Measurements from ENCODE around the gene CETP. TPM values are rescaled to one million over a fixed set of nuclear protein-coding genes. Genes with fewer than 3 reads are reported as not detected.
"Not testable (repeated sequence)": the region's sequence is repeated elsewhere in the genome, so short reads cannot be mapped to it uniquely, and the experiment has no call there.

The CETP gene
- total and polyA plus RNA-seq, 9 donors: 0.13 to 1.3 (median 0.20) TPM; not detected in 4

DNA sequence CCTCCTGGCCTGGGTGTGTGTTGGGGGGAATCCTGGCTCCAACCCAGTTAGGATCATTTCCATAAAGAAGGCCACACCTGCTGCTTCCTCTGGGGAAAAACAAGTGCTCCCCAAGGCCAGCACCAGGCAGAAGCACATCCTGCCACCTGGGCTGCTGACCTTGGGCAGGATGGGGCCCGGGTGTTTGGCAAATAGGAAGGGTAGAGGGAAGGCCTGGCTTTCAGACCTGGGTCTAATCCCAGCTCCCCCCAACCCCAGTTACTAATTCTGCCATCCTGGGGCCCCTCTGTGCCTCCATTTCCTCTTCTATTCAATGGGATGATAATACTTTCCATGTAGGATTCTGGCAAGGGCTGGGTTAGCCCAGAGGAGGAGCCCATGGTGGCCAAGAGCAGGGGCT lies 24.6 kb downstream of the CETP start:
- no peak for DNase-seq
- Histone ChIP-seq H3K36me3 (no peaks in the 10 kb centered on the region), H3K27me3 (no peaks in the 10 kb centered on the region), H3K4me3 (no peak overlapping the region), H3K27ac (no peak overlapping the region), H3K4me1 (ENCODE audit: insufficient read depth) (peaks cover 16% of the 10 kb centered on the region), H3K9me3 (no peaks in the 10 kb centered on the region)
- intact Hi-C loops (cut with DNase I): loop anchor here in 1 of 4 donors (5.0 kb wide), 1 partner anchor 379 kb away; the partner anchor contains the start of gene MT2A
- WGBS, 3 donors: 30 to 85% (median 73%) methylated on average over 1 of the region's 1 CpG
- TF ChIP-seq, protein P1, sequence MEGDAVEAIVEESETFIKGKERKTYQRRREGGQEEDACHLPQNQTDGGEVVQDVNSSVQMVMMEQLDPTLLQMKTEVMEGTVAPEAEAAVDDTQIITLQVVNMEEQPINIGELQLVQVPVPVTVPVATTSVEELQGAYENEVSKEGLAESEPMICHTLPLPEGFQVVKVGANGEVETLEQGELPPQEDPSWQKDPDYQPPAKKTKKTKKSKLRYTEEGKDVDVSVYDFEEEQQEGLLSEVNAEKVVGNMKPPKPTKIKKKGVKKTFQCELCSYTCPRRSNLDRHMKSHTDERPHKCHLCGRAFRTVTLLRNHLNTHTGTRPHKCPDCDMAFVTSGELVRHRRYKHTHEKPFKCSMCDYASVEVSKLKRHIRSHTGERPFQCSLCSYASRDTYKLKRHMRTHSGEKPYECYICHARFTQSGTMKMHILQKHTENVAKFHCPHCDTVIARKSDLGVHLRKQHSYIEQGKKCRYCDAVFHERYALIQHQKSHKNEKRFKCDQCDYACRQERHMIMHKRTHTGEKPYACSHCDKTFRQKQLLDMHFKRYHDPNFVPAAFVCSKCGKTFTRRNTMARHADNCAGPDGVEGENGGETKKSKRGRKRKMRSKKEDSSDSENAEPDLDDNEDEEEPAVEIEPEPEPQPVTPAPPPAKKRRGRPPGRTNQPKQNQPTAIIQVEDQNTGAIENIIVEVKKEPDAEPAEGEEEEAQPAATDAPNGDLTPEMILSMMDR (IDR thresholded peaks at IDR 0.05): no peak
- TF ChIP-seq EP300 (IDR thresholded peaks at IDR 0.05) (no peak), POLR2A (IDR thresholded peaks at IDR 0.05) (no peak)

DNA sequence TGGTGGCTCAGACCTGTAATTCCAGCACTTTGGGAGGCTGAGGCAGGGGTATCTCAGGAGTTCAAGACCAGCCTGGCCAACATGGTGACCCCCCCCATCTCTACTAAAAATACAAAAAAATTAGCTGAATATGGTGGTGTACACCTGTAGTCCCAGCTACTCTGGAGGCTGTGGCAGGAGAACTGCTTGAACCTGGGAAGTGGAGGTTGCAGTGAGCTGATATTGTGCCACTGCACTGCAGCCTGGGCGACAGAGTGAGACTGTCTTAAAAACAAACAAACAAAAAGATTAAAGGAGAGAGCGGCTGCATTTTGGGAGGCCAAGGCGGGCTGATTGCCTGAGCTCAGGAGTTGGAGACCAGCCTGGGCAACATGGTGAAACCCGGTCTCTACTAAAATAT lies 25.2 kb downstream of the CETP start:
- intact Hi-C loops (cut with DNase I): loop anchor here in 1 of 4 donors (5.0 kb wide), 1 partner anchor 380 kb away; the partner anchor contains the start of gene MT2A
- not testable (repeated sequence) for H3K27ac ChIP-seq, DNase-seq, H3K4me3 ChIP-seq, H3K9me3 ChIP-seq, H3K27me3 ChIP-seq, H3K36me3 ChIP-seq
- H3K4me1 ChIP-seq (ENCODE audit: insufficient read depth): peaks cover 17% of the 10 kb centered on the region
- 89 to 93% (median 91%) methylated on average over 4 of the region's 4 CpGs for WGBS, 3 donors

DNA sequence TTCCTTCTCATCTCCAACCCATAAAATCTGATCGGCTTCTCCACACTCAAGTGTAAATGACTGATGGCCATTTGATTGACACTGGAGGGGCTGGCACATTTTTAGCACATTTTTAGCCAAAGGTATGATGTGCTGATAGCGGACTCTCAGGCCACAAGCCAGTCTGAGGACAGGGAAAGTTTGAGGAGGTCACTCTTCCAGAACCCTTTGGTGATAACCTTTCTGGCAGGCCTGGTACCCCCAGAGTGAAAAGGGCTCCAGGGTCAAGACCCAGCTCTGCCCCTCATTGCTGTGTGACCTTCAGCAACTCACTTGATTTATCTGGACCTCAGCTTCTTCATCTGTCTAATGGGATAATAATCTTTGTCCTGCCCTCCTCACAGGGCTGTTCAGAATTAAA lies 25.9 kb downstream of the CETP start:
- H3K9me3 ChIP-seq: no peaks in the 10 kb centered on the region

DNA sequence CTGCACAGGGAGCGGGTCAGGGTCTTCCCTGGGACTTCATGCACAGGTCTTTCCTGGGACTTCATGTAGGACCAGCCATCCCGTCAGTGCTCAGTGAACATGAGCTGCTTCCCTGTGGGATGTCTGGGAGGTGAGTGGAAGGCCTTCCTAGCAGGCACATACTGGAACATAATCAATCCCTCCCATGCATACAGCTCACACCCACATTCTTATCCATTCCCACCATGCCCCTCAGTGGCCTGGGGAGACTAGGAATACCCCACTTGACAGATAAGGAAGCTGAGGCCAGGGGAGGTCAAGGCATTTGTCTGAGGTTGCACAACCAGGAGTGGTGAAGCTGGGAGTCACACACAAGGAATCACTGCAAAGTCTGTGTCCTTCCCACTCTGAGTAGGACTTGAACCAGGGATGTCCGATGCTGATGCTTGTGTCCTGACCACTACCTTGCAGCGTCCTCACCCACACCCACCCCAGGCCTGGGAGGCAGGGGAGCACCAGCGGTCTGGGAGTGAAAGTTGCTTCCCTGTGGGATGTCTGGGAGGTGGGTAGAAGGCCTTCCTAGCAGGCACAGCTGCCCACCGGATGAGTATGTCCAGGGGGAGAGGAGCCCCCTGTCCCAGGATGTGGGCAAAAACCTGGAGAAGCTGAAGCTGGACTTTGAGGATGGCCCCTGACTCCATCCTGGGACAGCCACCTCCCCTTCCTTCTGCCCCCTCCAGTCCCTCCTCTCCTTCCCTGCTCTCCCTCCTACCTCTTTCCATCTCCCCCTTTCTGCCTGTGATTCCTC lies 26.6 kb downstream of the CETP start:
- Histone ChIP-seq H3K4me3 (peak overlapping the region; percentile 65), H3K4me1 (ENCODE audit: insufficient read depth) (peaks cover 17% of the 10 kb centered on the region)
- WGBS, 3 donors: 75 to 80% (median 80%) methylated on average over 6 of the region's 6 CpGs

More for the DNA sequence above, 25.9 kb downstream of the CETP start:
- TF ChIP-seq POLR2A (IDR thresholded peaks at IDR 0.05): no peak
- TF ChIP-seq, protein P1 (IDR thresholded peaks at IDR 0.05): no peak
- TF ChIP-seq EP300 (IDR thresholded peaks at IDR 0.05): no peak
- Histone ChIP-seq H3K4me3 (no peak overlapping the region), H3K27ac (peak overlapping the region in 1 of 2 donors; percentile 86), H3K27me3 (no peaks in the 10 kb centered on the region), H3K36me3 (no peaks in the 10 kb centered on the region), H3K4me1 (ENCODE audit: insufficient read depth) (peaks cover 17% of the 10 kb centered on the region)
- intact Hi-C loops (cut with DNase I): loop anchor here in 1 of 4 donors (5.0 kb wide), 1 partner anchor 380 kb away; the partner anchor contains the start of gene MT2A
- WGBS, 3 donors: 95 to 98% (median 98%) methylated on average over 2 of the region's 2 CpGs
- DNase-seq: no peak

More for the DNA sequence above, 26.6 kb downstream of the CETP start:
- H3K36me3 ChIP-seq: no peaks in the 10 kb centered on the region
- H3K27me3 ChIP-seq: no peaks in the 10 kb centered on the region
- peak overlapping the region; percentile 73 to 86 for H3K27ac ChIP-seq
- DNase-seq: peak in 3 of 5 donors; percentile 30 to 34 (median 32)
- intact Hi-C loops (cut with DNase I): loop anchor here in 1 of 4 donors (5.0 kb wide), 1 partner anchor 381 kb away; the partner anchor contains the start of gene MT2A
- no peaks in the 10 kb centered on the region for H3K9me3 ChIP-seq
- TF ChIP-seq, protein P1 (IDR thresholded peaks at IDR 0.05): no peak
- TF ChIP-seq EP300 (IDR thresholded peaks at IDR 0.05): no peak
- no peak for TF ChIP-seq POLR2A (IDR thresholded peaks at IDR 0.05)
